ENCODE results near the gene OR7G3. TPM values are rescaled to one million over a fixed set of nuclear protein-coding genes. Genes with fewer than 3 reads are reported as not detected.

The OR7G3 gene
- total RNA-seq, 1 donor from 2014 or later = not detected

GRCh38 chr19:9140159-9140874 lies 13.6 kb upstream of the OR7G3 start, which contains the start of gene ZNF317:
Gene ZNF317 (plus strand): TSS chr19:9140397. CDS start chr19:9156017, 15,620 bp downstream.
- Histone ChIP-seq H3K27ac (peak within 1 kb of the TSS; percentile 72), H3K27me3 (no peaks in the 10 kb centered on the region), H3K9me3 (peaks cover 9% of the 10 kb centered on the region), H3K36me3 (peaks cover 0 to 5% of the 10 kb centered on the region in 2 donors), H3K4me1 (peaks cover 18% of the 10 kb centered on the region), H3K4me3 (peak within 1 kb of the TSS; percentile 65 to 81)
- intact Hi-C loops (cut with DNase I) = no loop called here
- peak in 1 of 2 donors; percentile 88 for DNase-seq (ENCODE audit: extremely low spot score in 2 of 2)
- TF ChIP-seq CTCF (IDR thresholded peaks at IDR 0.05) (no peak), POLR2A (IDR thresholded peaks at IDR 0.05) (peak in 1 of 2 donors; percentile 37), POLR2AphosphoS5 (IDR thresholded peaks at IDR 0.05; ENCODE audit: insufficient read depth in 1 of 2, low read depth in 1 of 2) (peak; percentile 89 to 94)

- no peaks in the 10 kb centered on the region for H3K36me3 ChIP-seq
- no peaks in the 10 kb centered on the region for H3K27me3 ChIP-seq
- DNase-seq (ENCODE audit: extremely low spot score in 2 of 2) = no peak
- peak overlapping the region; percentile 72 for H3K27ac ChIP-seq
- peak overlapping the region; percentile 65 to 81 for H3K4me3 ChIP-seq
- intact Hi-C loops (cut with DNase I) = no loop called here
- H3K9me3 ChIP-seq = peaks cover 3% of the 10 kb centered on the region
- TF ChIP-seq POLR2A (IDR thresholded peaks at IDR 0.05) (no peak), CTCF (IDR thresholded peaks at IDR 0.05) (no peak), POLR2AphosphoS5 (IDR thresholded peaks at IDR 0.05; ENCODE audit: insufficient read depth in 1 of 2, low read depth in 1 of 2) (no peak)
- peaks cover 18% of the 10 kb centered on the region for H3K4me1 ChIP-seq
These were observed 12.9 kb upstream of the OR7G3 start for GRCh38 chr19:9139609-9140158.

GRCh38 chr19:9132422-9132821 lies 5.7 kb upstream of the OR7G3 start:
- no peak for DNase-seq (ENCODE audit: extremely low spot score in 2 of 2)
- H3K36me3 ChIP-seq = no peaks in the 10 kb centered on the region
- no peaks in the 10 kb centered on the region for H3K9me3 ChIP-seq
- no peak overlapping the region for H3K4me3 ChIP-seq
- no peak for TF ChIP-seq CTCF (IDR thresholded peaks at IDR 0.05)
- TF ChIP-seq POLR2AphosphoS5 (IDR thresholded peaks at IDR 0.05; ENCODE audit: insufficient read depth in 1 of 2, low read depth in 1 of 2) = no peak
- no peak for TF ChIP-seq POLR2A (IDR thresholded peaks at IDR 0.05)
- intact Hi-C loops (cut with DNase I) = no loop called here
- H3K27ac ChIP-seq = no peak overlapping the region
- H3K27me3 ChIP-seq = no peaks in the 10 kb centered on the region
- H3K4me1 ChIP-seq = no peaks in the 10 kb centered on the region

GRCh38 chr19:9130965-9131364 lies 4.2 kb upstream of the OR7G3 start:
- H3K9me3 ChIP-seq = no peaks in the 10 kb centered on the region
- no peaks in the 10 kb centered on the region for H3K4me1 ChIP-seq
- intact Hi-C loops (cut with DNase I) = no loop called here
- H3K27ac ChIP-seq = no peak overlapping the region
- DNase-seq (ENCODE audit: extremely low spot score in 2 of 2) = no peak
- TF ChIP-seq POLR2A (IDR thresholded peaks at IDR 0.05) (no peak), POLR2AphosphoS5 (IDR thresholded peaks at IDR 0.05; ENCODE audit: insufficient read depth in 1 of 2, low read depth in 1 of 2) (no peak), CTCF (IDR thresholded peaks at IDR 0.05) (no peak)
- H3K27me3 ChIP-seq = no peaks in the 10 kb centered on the region
- no peak overlapping the region for H3K4me3 ChIP-seq
- no peaks in the 10 kb centered on the region for H3K36me3 ChIP-seq

- intact Hi-C loops (cut with DNase I) = no loop called here
- Histone ChIP-seq H3K9me3 (no peaks in the 10 kb centered on the region), H3K27me3 (no peaks in the 10 kb centered on the region), H3K27ac (no peak overlapping the region), H3K4me3 (no peak overlapping the region), H3K36me3 (no peaks in the 10 kb centered on the region), H3K4me1 (no peaks in the 10 kb centered on the region)
- TF ChIP-seq POLR2AphosphoS5 (IDR thresholded peaks at IDR 0.05; ENCODE audit: insufficient read depth in 1 of 2, low read depth in 1 of 2) (no peak), POLR2A (IDR thresholded peaks at IDR 0.05) (no peak), CTCF (IDR thresholded peaks at IDR 0.05) (no peak)
- DNase-seq (ENCODE audit: extremely low spot score in 2 of 2) = no peak
These were observed 1.4 kb upstream of the OR7G3 start for GRCh38 chr19:9128171-9128570.

Data from vagina (tissue), 2 donors.